GM12878 (cell line): Measurements from ENCODE around the gene NOVA2. TPM values are rescaled to one million over a fixed set of nuclear protein-coding genes. Genes with fewer than 3 reads are reported as not detected.

Source experiments
- ATAC-seq: fragments of 200-7000 bp; cut with Tn5 transposase; 3 replicates; pipeline ENCODE4 v1.9.1; 2020; ENCODE audit warnings: mild to moderate bottlenecking, moderate library complexity
- BruUV-seq: library from RNA; stranded (reverse); fragments of 400-500 nt; replicated peaks from 2 replicates; lab custom pipeline; 2021; lab: Mats Ljungman, UMichigan
- CTCF ChIA-PET: fragments of 300-600 bp; sonication (Branson Sonifier 250); formaldehyde crosslinking; extraction: SDS; loops from one replicate; lab custom pipeline; 2021; ENCODE audit warnings: inconsistent platforms; lab: Yijun Ruan, JAX
- POLR2A ChIA-PET: fragments of 350-600 bp; formaldehyde crosslinking; extraction: SDS; loops from one replicate; lab custom pipeline; 2021; ENCODE audit warnings: inconsistent platforms; lab: Charles Lee
- RAD21 ChIA-PET: fragments of 300-600 bp; sonication (Branson Sonifier 250); formaldehyde crosslinking; loops from one replicate; lab custom pipeline; 2023; ENCODE audit warnings: antibody characterized with exemption; ENCODE audit not compliant: unreplicated experiment; lab: Charles Lee
- SMC1A ChIA-PET: fragments of 300-600 bp; sonication (Branson Sonifier 250); formaldehyde crosslinking; loops from one replicate; lab custom pipeline; 2023; ENCODE audit not compliant: unreplicated experiment, uncharacterized antibody; lab: Charles Lee
- DNase-seq: peaks from one replicate; pipeline ENCODE4 v3.0.0-alpha.2; 2011; ENCODE audit warnings: low read depth, low spot score
- FAIRE-seq: peaks from 3 replicates; lab custom pipeline; 2011; peaks lifted over from hg19 to GRCh38; lab: Jason Lieb, UNC
- H2AFZ ChIP-seq: 2 replicates; pipeline ENCODE4 v1.6.0; 2011; ENCODE audit warnings: low read depth, low read length, control low read depth; ENCODE audit not compliant: control insufficient read depth
- H3K27ac ChIP-seq: 2 replicates; pipeline ENCODE4 v1.5.1; 2011; ENCODE audit warnings: control low read depth; ENCODE audit not compliant: control insufficient read depth, insufficient read depth
- H3K27me3 ChIP-seq, 2 experiments: replicated peaks in 1 of 2; 2 replicates each; pipeline versions ENCODE4 v1.6.0 to v1.6.1; 2011; ENCODE audit warnings: low read length in 1 of 2; ENCODE audit not compliant: control insufficient read depth in 2 of 2, insufficient read depth in 2 of 2
- H3K36me3 ChIP-seq, 2 experiments: 2 replicates each; pipeline ENCODE4 v1.5.1; 2011; ENCODE audit warnings: low read length in 1 of 2; ENCODE audit not compliant: control insufficient read depth in 2 of 2, insufficient read depth in 2 of 2
- H3K4me1 ChIP-seq: 2 replicates; pipeline ENCODE4 v1.6.1; 2011; ENCODE audit warnings: mild to moderate bottlenecking, low read length, moderate library complexity, mixed read lengths; ENCODE audit not compliant: control insufficient read depth, insufficient read depth
- H3K4me2 ChIP-seq: 2 replicates; pipeline ENCODE4 v1.6.0; 2011; ENCODE audit warnings: control low read depth; ENCODE audit not compliant: control insufficient read depth, insufficient read depth
- H3K4me3 ChIP-seq: fragments of 200-600 bp; sonication (generic); 2 replicates; pipeline ENCODE4 v1.5.1; 2016
- H3K79me2 ChIP-seq: 2 replicates; pipeline ENCODE4 v1.6.0; 2011; ENCODE audit warnings: low read length; ENCODE audit not compliant: control insufficient read depth, insufficient read depth
- H3K9ac ChIP-seq: 2 replicates; pipeline ENCODE4 v1.8.0; 2011; ENCODE audit warnings: low read length, control low read depth, mixed read lengths; ENCODE audit not compliant: control insufficient read depth, insufficient read depth
- H3K9me3 ChIP-seq: replicated peaks from 3 replicates; pipeline ENCODE4 v1.5.1; 2011; ENCODE audit warnings: mild to moderate bottlenecking, low read length; ENCODE audit not compliant: control insufficient read depth, insufficient read depth
- H4K20me1 ChIP-seq: 2 replicates; pipeline ENCODE4 v1.6.0; 2011; ENCODE audit not compliant: control insufficient read depth, insufficient read depth
- CBX5 ChIP-seq: sonication (generic); IDR thresholded peaks from 2 replicates; pipeline ENCODE4 v1.6.1; 2016; ENCODE audit warnings: low read depth, moderate library complexity, mild to moderate bottlenecking, inconsistent platforms
- GABPA ChIP-seq: IDR thresholded peaks from 2 replicates; pipeline ENCODE4 v1.6.1; 2014; ENCODE audit warnings: antibody characterized with exemption, low read depth, mild to moderate bottlenecking, inconsistent platforms
- WGBS: methylation state at CpG from one replicate; pipeline ENCODE4 v1.1.6; 2016; ENCODE audit warnings: low lambda C conversion rate; ENCODE audit not compliant: insufficient replicate concordance, insufficient coverage; ENCODE audit errors: missing lambda C conversion rate; 5-methylcytosine and 5-hydroxymethylcytosine counted together
- in situ Hi-C: fragments of 300-500 bp; cut with MboI; formaldehyde crosslinking; loops from 9 replicates; pipeline ENCODE4 v1.14.3; 2018; ENCODE audit warnings: mixed read lengths
- intact Hi-C: fragments of 100-400 bp; cut with micrococcal nuclease; formaldehyde crosslinking; loops from one replicate; pipeline ENCODE4 v1.14.2; 2022; ENCODE audit not compliant: unreplicated experiment
- polyA plus RNA-seq, 11 experiments: library from polyadenylated mRNA; depleted of rRNA in 4 of 11; unstranded in 6 of 11; stranded (reverse) in 5 of 11; fragments of >200 nt; fragmentation: Nextera tagmentation in 4 of 11; fragmentation: Illumina TruSeq in 1 of 11; extraction: Ambion mirVana in 4 of 11; extraction: Trizol in 1 of 11; gene quantifications; 1 replicate in 1 of 11; 2 replicates in 10 of 11; pipeline versions ENCODE4 v1.2.1 to v1.2.3, GENCODE V29; 2011 to 2016; ENCODE audit warnings: inconsistent platforms in 2 of 11, missing spikeins in 2 of 11, low read depth in 1 of 11
- total RNA-seq, 4 experiments: library from RNA; depleted of rRNA in 3 of 4; stranded (reverse); fragments of >200 nt in 3 of 4; fragmentation: Illumina TruSeq in 1 of 4; extraction: Trizol in 1 of 4; gene quantifications; 2 replicates each; pipeline versions ENCODE4 v1.2.1 to v1.2.3, GENCODE V29; 2013 to 2021
- TF ChIP-seq, protein P1 (sequence below): IDR thresholded peaks from 2 replicates; pipeline ENCODE4 v1.6.1; 2012; ENCODE audit warnings: improper control_type of control experiment, low read depth, low read length; ENCODE audit not compliant: insufficient replicate concordance
- TF ChIP-seq, protein P2 (sequence below): IDR thresholded peaks from 2 replicates; pipeline ENCODE4 v1.6.1; 2012; ENCODE audit warnings: mild to moderate bottlenecking, low read depth, low read length
- TF ChIP-seq, protein P3 (sequence below): fragments of 450-650 bp; IDR thresholded peaks from 2 replicates; pipeline ENCODE4 v1.6.1; 2016; ENCODE audit warnings: mild to moderate bottlenecking, moderate library complexity, borderline replicate concordance

NOVA2 gene
- total and polyA plus RNA-seq, 10 of the 15 experiments (the other 5 are each of a cell fraction or from before 2014, with no cell fraction given) = under 0.01 to 0.44 (median 0.03) TPM; not detected in 4

GRCh38 chr19:45953676-45954075 is 20.0 kb downstream of the NOVA2 start (continued):
- TF ChIP-seq, protein P1, sequence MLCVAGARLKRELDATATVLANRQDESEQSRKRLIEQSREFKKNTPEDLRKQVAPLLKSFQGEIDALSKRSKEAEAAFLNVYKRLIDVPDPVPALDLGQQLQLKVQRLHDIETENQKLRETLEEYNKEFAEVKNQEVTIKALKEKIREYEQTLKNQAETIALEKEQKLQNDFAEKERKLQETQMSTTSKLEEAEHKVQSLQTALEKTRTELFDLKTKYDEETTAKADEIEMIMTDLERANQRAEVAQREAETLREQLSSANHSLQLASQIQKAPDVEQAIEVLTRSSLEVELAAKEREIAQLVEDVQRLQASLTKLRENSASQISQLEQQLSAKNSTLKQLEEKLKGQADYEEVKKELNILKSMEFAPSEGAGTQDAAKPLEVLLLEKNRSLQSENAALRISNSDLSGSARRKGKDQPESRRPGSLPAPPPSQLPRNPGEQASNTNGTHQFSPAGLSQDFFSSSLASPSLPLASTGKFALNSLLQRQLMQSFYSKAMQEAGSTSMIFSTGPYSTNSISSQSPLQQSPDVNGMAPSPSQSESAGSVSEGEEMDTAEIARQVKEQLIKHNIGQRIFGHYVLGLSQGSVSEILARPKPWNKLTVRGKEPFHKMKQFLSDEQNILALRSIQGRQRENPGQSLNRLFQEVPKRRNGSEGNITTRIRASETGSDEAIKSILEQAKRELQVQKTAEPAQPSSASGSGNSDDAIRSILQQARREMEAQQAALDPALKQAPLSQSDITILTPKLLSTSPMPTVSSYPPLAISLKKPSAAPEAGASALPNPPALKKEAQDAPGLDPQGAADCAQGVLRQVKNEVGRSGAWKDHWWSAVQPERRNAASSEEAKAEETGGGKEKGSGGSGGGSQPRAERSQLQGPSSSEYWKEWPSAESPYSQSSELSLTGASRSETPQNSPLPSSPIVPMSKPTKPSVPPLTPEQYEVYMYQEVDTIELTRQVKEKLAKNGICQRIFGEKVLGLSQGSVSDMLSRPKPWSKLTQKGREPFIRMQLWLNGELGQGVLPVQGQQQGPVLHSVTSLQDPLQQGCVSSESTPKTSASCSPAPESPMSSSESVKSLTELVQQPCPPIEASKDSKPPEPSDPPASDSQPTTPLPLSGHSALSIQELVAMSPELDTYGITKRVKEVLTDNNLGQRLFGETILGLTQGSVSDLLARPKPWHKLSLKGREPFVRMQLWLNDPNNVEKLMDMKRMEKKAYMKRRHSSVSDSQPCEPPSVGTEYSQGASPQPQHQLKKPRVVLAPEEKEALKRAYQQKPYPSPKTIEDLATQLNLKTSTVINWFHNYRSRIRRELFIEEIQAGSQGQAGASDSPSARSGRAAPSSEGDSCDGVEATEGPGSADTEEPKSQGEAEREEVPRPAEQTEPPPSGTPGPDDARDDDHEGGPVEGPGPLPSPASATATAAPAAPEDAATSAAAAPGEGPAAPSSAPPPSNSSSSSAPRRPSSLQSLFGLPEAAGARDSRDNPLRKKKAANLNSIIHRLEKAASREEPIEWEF = no peak

DNA sequence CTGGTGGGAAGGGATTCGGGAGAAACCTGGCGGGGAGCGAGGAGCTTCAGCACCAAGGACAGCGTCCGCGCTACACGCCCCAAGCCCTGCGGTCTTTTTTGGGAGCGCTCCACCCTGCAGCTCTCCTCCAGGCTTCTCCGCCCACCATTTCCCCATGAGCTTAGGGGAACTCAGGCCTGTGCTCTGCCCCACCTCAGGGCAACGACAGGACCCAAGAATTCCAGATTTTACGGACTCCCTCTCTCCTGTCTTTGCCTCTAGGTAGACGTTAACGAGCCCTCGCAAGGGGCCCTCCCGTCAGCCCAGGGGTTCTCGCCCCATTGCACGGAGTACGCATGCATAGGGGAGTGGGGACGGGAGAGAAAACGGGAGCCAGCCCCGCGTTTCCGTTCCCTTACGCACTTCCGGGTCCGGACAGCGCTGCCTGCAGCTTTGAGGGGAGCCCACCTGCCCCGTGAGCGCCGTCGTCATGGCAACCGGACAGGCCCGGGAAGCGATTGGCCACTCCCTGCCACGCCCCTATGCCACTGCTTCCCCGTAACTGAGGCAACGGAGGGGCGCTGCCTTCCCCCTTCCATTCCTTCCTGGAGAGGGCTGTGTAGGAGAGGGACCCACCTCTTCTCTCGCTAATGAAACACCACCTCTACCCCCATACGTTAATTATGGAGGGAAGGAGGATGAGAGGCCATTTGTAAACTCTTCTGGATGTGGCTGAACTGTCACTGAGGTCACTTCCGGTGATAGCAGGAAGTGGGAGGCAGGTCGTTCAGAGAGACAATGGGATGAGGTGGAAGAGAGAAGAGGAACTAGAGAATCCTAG is 20.8 kb downstream of the NOVA2 start:
- Histone ChIP-seq H3K27ac (no peak overlapping the region), H3K4me3 (0 out of 2 replicates have a peak overlapping the region, but pooled peaks have one; percentile 25), H4K20me1 (no peaks in the 10 kb centered on the region), H3K79me2 (no peaks in the 10 kb centered on the region), H2AFZ (peak overlapping the region; percentile 84), H3K9ac (no peak overlapping the region), H3K9me3 (peaks cover 3% of the 10 kb centered on the region; the same call in 2 of the 3 replicates), H3K4me2 (peak overlapping the region; percentile 66), H3K4me1 (peaks cover 5% of the 10 kb centered on the region), H3K27me3 (no peaks in the 10 kb centered on the region), H3K36me3 (no peaks in the 10 kb centered on the region)
- BruUV-seq = no TSS peak
- ChIA-PET POLR2A (interaction anchor here (0.6 kb wide), 1 partner anchor 8 kb away, joined by 3 read pairs; no protein-coding TSS in a partner anchor), RAD21 (no interaction called here), CTCF (interaction anchor here (0.9 kb wide), 1 partner anchor 75 kb away, joined by 4 read pairs; no protein-coding TSS in a partner anchor), SMC1A (no interaction called here)
- intact Hi-C loops = no loop called here
- in situ Hi-C loops = no loop called here
- WGBS = 18% methylated on average over 43 of the region's 43 CpGs
- FAIRE-seq = peak; percentile 62
- ATAC-seq = peak; percentile 21; the same call in 2 of the 3 replicates
- no peak for DNase-seq
- TF ChIP-seq, protein P2, sequence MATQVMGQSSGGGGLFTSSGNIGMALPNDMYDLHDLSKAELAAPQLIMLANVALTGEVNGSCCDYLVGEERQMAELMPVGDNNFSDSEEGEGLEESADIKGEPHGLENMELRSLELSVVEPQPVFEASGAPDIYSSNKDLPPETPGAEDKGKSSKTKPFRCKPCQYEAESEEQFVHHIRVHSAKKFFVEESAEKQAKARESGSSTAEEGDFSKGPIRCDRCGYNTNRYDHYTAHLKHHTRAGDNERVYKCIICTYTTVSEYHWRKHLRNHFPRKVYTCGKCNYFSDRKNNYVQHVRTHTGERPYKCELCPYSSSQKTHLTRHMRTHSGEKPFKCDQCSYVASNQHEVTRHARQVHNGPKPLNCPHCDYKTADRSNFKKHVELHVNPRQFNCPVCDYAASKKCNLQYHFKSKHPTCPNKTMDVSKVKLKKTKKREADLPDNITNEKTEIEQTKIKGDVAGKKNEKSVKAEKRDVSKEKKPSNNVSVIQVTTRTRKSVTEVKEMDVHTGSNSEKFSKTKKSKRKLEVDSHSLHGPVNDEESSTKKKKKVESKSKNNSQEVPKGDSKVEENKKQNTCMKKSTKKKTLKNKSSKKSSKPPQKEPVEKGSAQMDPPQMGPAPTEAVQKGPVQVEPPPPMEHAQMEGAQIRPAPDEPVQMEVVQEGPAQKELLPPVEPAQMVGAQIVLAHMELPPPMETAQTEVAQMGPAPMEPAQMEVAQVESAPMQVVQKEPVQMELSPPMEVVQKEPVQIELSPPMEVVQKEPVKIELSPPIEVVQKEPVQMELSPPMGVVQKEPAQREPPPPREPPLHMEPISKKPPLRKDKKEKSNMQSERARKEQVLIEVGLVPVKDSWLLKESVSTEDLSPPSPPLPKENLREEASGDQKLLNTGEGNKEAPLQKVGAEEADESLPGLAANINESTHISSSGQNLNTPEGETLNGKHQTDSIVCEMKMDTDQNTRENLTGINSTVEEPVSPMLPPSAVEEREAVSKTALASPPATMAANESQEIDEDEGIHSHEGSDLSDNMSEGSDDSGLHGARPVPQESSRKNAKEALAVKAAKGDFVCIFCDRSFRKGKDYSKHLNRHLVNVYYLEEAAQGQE = peak; percentile 93
- TF ChIP-seq GABPA (peak; percentile 85), CBX5 (0 out of 2 replicates have a peak, but pooled peaks have one; percentile 33)
- TF ChIP-seq, protein P3, sequence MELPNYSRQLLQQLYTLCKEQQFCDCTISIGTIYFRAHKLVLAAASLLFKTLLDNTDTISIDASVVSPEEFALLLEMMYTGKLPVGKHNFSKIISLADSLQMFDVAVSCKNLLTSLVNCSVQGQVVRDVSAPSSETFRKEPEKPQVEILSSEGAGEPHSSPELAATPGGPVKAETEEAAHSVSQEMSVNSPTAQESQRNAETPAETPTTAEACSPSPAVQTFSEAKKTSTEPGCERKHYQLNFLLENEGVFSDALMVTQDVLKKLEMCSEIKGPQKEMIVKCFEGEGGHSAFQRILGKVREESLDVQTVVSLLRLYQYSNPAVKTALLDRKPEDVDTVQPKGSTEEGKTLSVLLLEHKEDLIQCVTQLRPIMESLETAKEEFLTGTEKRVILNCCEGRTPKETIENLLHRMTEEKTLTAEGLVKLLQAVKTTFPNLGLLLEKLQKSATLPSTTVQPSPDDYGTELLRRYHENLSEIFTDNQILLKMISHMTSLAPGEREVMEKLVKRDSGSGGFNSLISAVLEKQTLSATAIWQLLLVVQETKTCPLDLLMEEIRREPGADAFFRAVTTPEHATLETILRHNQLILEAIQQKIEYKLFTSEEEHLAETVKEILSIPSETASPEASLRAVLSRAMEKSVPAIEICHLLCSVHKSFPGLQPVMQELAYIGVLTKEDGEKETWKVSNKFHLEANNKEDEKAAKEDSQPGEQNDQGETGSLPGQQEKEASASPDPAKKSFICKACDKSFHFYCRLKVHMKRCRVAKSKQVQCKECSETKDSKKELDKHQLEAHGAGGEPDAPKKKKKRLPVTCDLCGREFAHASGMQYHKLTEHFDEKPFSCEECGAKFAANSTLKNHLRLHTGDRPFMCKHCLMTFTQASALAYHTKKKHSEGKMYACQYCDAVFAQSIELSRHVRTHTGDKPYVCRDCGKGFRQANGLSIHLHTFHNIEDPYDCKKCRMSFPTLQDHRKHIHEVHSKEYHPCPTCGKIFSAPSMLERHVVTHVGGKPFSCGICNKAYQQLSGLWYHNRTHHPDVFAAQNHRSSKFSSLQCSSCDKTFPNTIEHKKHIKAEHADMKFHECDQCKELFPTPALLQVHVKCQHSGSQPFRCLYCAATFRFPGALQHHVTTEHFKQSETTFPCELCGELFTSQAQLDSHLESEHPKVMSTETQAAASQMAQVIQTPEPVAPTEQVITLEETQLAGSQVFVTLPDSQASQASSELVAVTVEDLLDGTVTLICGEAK = peak; percentile 73
